Measurements from ENCODE around the gene CAMSAP2.
A peak's percentile ranks its signal among the peaks of the same experiment; 100 is the strongest.

CAMSAP2 gene

DNA sequence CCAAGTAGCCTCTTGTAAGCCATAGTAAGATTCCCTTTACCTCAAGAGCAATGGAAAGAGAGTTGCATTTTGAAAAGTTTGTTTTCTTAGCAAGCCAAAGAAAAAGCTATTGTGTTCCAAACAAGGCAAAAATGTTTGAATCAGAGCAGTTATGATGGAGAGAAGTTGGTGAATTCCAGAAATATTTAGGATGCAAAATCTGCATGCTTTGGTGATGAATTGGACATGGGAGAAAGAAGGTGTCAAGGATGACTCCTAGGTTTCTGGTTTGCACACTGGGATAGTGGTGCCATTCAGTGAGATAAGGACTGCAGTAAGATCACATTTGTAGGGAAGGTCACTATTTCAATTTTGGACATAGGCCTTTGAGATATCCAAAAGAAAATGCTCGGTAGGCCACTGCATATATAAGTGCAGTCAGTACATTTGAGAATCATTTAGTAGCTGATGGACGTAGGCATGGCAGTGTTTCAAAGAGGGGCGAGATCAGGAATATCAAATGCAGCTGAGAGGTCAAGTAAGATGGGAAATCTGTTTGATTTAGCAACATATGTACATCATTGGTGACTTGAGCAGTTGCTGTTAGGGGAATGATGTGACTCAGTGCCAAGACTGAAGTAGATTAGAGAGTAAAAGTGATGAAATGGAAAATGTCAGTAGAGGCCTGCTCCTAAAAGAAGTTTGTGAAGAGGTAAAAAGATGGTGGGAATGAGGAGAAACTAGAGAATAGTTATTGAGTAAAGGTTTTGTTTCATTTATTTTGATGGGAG, 100.2 kb downstream of the CAMSAP2 start:
- no peak for DNase-seq (ENCODE audit: low read depth, low spot score)

DNA sequence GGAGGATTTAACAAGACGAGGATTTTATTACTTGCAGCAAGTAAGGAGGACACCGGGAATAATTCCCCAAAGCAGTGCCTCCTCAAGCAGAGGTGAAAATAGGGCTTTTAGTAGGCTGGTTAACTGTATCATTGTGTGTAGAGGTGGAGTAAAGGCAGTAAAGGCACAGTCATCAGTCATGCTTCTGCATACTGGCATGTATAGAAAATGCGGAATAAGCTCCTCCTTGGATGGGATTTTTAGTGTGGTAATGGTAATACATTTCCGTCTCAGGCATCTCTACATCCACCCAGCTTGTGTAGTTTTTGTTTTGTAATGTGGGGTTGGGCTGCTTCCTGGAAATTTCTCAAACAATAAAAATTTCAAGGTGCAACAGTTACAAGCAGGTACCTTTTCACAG, 106.7 kb downstream of the CAMSAP2 start:
- DNase-seq (ENCODE audit: low read depth, low spot score): no peak

DNA sequence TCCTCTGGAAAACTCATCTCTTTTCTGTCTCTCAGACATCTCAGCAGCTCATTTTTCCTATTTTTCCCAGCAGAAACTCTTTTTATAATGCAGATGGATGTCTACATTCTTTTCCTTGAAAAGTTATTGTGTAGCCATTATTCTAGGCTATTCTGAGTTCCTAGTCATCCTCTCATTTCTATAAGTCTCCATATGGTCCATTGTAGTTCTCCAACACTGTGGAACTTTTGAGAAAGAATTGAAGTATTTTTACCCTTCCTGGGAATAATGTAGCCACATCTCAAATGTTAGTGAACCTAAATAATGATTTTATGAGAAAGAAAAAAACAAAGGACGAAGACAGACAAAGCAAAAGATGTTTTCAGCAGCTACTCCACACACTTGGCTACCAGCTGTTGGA, 107.7 kb downstream of the CAMSAP2 start:
- no peak for DNase-seq (ENCODE audit: low read depth, low spot score)

DNA sequence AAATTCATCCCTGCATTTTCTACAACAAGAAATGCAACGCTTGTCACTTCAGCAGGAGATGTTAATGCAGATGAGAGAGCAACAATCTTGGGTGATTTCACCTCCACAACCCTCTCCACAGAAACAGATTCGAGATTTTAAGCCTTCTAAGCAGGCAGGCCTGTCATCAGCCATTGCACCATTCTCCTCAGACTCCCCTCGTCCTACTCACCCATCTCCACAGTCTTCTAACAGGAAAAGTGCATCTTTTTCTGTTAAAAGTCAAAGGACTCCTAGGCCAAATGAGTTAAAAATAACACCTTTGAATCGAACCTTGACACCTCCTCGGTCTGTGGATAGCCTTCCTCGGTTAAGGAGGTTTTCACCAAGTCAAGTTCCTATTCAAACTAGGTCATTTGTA, 110.7 kb downstream of the CAMSAP2 start:
- no peak for DNase-seq (ENCODE audit: low read depth, low spot score)

DNA sequence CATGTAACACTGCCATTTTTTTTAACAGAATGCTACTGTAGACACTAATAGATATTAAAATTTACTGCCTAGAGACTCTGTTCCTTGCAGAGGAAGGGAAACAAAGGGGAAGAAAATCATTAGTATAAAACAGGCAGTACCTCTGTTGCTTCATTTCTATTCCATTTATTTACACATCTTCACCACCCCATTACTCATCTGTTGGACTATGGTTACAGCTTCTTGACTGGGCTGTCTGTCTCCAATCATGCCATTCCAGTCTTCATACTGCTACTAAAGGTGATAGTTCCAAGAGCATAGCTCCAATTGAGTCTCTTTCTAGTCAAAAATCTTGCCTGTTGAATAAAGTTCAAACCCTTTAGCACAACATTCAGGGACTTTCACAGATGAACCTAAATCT, 111.9 kb downstream of the CAMSAP2 start:
- no peak for DNase-seq (ENCODE audit: low read depth, low spot score)

DNA sequence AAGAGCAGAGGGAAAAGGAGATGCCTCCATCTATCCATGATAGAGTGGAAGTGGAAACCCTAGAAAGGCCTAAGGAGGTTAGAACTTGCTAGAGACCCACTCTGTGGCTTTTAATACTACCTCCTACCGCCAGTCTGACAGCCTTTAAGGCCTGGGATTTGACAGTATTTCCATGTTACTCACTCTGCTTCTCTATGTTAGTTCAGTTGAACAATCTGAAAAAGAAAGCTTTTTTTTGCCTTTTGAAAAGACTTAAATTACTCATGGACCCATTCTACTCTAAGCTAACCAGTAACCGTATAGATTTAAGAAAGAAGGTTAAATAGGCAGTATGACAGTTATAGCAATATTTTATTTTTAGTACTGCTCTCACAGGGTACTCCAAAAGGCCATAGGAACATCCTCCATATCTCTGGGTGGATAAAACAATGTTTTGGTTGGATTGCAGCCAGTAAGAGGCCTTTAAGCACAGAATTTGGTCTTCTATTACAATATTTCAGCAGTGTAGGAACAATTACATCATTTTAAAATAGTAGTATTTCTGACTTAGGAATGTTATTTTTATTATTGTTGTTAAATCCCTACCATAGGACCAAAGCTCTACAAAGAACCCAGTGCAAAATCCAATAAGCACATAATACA, 118.1 kb downstream of the CAMSAP2 start:
- DNase-seq (ENCODE audit: low read depth, low spot score): peak; percentile 62

DNA sequence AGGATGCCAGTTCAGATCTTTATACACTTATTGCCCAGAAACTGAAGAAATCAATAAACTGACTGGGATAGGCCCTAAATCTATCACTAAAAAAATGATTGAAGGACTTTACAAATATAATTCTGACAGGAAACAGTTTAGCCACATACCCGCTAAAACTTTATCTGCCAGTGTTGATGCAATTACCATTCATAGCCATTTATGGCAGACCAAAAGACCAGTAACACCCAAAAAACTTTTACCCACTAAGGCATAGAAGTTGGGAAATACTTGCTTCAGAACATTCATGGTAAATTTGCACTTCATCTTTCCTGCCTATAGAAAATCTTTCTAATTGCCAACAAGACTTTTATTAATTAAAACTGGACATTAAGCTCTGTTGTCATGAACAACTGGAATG, 119.1 kb downstream of the CAMSAP2 start:
- no peak for DNase-seq (ENCODE audit: low read depth, low spot score)

DNA sequence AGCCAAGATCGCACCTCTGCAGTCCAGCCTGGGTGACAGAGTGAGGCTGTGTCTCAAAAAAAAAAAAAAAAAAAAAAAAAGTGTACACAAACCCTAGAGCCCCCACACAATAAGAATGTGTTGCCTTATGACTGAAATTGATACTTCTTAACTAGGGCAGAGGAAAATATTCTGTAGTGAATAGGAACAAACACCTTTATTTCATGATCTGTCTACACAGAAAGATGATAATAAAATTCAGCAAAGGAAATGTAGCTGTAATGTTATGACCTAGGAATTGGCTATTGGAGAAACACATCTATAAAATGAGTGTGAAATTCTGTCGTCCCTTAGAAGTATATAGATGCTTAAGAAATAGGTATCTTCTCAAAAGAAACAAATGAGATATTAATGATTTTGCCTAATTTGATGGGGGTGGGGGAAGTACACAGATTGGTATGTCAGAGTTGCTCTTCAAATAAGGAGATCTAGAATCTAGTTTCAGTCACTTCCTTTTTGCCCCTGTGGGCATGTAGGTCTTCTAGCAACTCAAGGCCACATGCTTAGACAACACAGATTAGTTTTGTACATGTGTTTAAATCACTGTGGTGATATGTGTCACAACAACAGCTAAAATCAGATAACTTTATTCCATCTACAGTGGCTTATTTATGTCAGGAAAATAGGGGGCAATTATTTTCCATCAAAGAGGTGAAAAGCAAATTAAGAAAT, 123.4 kb downstream of the CAMSAP2 start:
- no peak for DNase-seq (ENCODE audit: low read depth, low spot score)

DNA sequence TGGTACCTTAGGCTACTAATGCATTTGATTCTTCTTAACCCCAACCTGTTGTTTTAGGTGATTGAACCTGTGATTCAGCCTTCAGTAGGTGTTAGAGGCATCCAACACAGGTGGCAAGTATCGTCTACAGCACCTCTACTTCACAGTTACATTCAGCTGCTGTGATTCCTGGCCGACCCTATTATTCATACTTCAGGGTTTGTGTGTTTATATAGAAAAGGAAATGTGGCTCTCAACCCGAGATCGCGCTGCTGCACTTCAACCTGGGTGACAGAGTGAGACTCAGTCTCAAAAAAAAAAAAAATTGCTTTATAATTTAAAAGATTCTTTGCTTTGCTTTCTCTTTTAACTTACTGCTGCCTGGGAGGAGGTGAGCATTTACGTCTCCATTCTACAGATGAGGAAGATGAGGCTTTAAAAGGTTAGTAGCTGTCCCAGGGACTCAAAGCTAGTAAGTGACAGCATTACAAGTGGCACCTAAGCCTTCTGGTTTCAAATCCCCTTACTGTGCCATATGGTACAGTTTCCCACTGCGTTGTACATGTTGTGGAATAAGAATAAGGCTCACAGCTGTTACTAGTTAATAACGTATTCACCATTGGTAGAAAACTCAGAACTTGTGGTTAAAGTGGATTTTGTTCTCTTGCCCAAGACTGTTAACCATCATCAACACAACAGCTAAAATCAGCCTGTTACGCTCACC, 124.2 kb downstream of the CAMSAP2 start:
- no peak for DNase-seq (ENCODE audit: low read depth, low spot score)

DNA sequence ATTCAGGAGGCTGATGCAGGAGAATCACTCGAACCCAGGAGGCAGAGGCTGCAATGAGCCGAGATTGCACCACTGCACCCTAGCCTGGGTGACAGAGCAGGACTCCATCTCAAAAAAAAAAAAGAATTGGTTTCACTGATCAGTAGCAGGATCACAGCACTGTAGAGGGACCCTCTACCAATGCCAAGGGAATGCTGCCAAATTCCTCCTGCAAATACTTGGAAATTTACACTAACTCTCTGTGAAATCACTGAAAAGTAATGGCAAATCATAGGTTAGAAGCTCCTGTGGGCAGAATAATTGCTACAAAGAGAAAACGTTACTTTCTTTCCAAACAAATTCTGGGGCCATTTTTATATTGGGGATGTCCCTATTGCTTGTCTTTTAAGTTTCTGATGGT, 127.4 kb downstream of the CAMSAP2 start:
- no peak for DNase-seq (ENCODE audit: low read depth, low spot score)

DNA sequence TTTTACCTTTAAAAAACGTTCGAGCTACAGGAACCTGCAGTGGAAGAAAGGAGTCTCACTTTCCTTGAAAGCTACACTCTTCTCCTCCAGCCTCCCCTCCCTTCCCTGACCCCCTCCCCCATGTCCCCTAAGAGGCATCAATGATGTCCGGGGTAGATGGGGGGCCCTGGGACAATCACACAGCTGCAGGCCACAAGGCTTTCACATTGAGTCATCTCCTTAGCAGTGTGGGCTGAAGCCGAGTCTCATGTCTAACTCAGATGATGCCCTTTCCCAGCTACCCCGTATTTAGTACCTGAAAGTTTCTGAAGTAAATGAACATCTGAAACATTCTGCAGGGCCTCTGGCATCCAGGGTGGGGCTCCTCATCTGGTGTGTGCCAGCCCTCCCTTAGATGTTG, 127.8 kb downstream of the CAMSAP2 start:
- no peak for DNase-seq (ENCODE audit: low read depth, low spot score)

DNA sequence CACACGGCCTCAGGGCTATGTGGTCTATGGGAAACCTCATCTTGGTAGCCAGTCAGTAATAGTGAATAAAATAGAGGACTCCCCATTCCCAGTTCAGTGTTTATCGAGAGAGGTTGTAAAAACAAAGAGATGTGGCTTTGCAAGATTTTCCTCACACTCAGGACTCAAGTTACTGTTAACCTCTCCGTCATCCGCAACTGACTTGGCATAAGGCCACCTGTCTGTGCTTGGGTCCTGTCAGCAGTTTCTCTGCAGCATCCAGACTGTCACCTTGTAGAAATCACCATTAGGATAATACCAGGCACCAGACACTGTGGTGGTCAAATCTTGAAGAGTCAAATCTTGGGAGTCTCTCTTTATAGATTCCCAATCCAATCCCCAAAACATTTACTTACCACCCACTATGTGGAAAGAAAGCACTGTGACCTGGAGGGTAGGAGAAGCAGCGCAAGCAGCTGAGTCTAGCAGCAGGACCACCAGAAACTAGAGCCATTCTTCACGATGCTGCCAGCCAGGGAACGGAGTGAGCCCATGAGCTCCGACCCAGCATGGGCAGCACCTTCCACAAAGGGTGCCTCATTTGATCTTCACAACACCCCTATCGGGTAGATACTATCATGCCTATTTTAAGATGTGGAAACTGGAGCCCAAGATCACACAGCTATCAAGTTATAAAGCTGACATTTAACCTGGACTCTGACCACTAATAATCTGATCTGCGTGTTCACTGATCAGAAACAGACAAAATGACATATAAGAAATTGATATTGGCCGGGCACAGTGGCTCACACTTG, 128.5 kb downstream of the CAMSAP2 start:
- peak; percentile 44 for DNase-seq (ENCODE audit: low read depth, low spot score)

DNA sequence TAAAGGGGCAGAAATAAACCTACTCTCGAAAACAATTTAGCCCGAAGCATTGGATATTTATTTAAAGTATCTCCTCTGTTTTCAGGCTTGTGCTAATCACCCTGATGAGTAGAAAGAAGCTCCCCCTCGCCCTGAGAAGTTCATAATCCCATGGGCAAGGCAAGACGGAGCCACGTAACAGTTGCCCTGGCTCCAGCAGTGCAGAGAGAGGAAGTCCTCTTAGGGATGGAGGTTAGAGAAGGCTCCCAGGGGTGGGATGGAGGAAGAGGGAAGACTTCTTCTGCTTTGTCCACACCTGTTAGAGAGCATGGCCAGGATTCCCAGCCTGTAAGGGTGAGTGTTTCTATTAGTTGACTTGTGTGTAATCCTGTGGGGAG, 130.7 kb downstream of the CAMSAP2 start:
- no peak for DNase-seq (ENCODE audit: low read depth, low spot score)

DNA sequence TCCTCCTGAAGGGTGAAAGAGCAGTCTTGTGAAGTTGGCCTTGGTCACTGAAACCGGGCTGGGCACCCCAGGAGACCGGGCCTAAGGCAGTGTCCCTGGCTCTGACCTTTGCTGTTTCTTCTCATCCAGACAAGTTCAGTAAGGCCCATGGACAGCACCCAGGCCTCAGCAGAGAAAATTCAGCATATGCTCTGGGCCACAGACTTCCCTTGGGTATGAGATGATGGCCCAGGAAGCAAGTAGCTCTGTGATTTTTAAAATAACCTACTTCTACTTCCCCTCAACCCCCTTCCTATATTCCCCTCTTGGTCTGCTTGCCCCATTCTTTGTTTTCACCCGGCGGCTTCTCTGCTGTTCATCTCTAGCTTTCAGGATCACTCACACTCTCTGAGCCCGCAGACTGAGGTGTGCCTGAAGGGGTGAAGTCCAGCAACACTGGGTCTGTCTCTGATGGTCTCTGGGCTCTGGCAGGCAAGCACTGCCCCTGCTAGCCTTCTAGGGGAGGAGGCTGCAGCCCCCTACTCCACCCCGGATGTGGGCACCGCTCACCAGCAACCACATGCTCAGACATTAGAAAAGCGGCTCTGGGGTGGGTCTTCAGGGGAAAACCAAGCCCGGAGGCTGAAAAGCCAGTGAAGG, 131.2 kb downstream of the CAMSAP2 start:
- DNase-seq (ENCODE audit: low read depth, low spot score): no peak

DNA sequence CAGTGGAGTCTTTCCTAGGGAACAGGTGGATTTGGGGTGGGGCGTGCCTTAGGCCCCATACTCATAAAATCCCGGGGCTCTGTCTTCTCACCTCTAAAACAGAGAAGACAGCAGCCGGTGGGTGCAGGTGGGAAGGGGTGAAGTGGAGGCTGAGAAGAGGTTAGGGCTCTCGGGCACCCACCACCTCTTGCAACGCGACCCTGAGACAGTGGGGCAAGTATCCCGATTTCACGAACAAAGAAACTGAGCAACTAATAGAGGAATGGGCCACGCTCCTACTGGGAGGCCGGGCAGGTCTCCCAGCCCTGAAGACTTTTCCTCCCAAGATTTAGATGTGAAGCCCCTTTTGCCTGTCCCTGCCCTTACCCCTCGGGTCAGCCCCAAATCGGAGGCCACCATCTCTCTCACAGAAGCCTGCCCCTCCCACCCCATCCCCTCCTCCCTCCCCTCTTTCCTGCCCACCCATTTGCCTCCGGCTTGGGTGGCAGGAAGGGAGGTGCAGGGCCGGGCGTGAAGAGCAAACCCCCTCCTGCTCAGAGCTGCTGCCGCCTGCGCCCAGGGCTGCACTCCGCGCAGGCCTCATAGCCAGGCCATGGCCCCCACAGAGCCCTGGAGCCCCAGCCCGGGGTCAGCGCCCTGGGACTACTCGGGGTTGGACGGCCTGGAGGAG, 133.9 kb downstream of the CAMSAP2 start, which contains the start of gene GPR25:
Gene GPR25, plus strand, starts transcription at position 536 of the 670 bp plus-strand sequence. Its CDS starts 57 bp downstream, at position 593.
- DNase-seq (ENCODE audit: low read depth, low spot score): no peak

DNA sequence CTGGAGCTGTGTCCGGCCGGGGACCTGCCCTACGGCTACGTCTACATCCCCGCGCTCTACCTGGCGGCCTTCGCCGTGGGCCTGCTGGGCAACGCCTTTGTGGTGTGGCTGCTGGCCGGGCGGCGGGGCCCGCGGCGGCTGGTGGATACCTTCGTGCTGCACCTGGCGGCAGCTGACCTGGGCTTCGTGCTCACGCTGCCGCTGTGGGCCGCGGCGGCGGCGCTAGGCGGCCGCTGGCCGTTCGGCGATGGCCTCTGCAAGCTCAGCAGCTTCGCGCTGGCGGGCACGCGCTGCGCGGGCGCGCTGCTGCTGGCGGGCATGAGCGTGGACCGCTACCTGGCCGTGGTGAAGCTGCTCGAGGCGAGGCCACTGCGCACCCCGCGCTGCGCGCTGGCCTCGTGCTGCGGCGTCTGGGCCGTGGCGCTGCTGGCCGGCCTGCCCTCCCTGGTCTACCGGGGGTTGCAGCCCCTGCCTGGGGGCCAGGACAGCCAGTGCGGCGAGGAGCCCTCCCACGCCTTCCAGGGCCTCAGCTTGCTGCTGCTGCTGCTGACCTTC, 134.5 kb downstream of the CAMSAP2 start:
- no peak for DNase-seq (ENCODE audit: low read depth, low spot score)

DNA sequence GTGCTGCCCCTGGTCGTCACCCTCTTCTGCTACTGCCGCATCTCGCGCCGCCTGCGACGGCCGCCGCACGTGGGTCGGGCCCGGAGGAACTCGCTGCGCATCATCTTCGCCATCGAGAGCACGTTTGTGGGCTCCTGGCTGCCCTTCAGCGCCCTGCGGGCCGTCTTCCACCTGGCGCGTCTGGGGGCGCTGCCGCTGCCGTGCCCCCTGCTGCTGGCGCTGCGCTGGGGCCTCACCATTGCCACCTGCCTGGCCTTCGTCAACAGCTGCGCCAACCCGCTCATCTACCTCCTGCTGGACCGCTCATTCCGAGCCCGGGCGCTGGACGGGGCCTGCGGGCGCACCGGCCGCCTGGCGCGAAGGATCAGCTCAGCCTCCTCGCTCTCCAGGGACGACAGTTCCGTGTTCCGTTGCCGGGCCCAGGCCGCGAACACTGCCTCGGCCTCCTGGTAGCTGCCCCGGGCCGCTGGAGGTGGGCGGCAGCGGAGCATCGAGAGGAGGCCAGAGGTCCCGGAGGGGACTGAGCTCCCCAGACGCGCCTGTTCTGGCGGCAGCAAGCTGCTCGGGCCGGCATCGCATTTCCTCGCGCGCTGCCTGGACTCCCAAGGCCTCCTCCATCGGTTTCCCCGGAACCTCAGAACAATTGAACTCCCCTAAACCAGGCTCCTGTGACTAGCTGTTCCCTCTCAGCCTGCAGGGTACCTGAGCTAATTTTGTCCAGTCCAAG, 135.1 kb downstream of the CAMSAP2 start:
- DNase-seq (ENCODE audit: low read depth, low spot score): no peak

DNA sequence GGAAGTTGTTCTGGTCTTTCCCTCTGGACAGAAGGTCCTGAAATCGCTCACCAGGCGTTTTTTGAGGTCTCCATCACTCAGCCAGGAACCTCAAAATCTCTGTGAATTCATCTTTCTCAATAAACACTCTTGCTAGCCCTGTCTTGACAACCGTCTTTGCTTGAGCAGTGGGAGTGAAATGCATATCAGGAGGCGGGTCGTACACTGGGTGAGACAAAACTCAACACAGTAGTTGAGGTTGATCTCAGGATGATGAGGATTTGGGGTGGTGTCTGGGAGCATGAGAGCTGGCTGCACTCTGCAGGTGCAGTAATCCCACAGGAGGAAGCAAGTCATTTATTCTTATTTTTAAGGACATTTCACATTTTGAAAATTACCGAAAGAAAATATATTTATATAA, 136.0 kb downstream of the CAMSAP2 start:
- no peak for DNase-seq (ENCODE audit: low read depth, low spot score)

DNA sequence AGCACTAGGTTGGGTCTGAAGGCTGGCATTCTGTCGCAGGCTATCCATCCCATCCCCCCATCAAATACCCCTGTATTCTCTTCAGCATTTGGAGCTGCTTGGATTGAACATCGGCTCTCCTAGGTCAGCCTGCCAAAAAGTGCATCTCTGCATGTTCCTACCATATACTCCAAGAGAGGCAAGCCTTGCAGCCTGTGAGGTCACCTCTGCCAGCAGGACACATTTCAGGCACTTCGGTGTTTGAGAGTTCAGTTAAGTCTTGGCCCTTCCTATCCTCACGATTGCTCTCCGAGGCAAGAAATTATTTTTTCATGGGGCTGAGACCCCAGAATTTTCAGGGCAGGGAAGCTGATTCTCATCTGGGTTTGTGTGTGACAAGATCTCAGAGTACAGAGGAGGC, 136.7 kb downstream of the CAMSAP2 start:
- no peak for DNase-seq (ENCODE audit: low read depth, low spot score)
